ENCODE data around the gene LFNG.
"Not testable (repeated sequence)": the region's sequence is repeated elsewhere in the genome, so short reads cannot be mapped to it uniquely, and the experiment has no call there.

The LFNG gene

GRCh38 chr7:2551418-2551817 lies 31.8 kb downstream of the LFNG start:
- no peak for DNase-seq

GRCh38 chr7:2553108-2553507 lies 33.5 kb downstream of the LFNG start:
- DNase-seq = no peak

GRCh38 chr7:2553831-2554581 lies 34.4 kb downstream of the LFNG start:
- no peak for DNase-seq

DNA sequence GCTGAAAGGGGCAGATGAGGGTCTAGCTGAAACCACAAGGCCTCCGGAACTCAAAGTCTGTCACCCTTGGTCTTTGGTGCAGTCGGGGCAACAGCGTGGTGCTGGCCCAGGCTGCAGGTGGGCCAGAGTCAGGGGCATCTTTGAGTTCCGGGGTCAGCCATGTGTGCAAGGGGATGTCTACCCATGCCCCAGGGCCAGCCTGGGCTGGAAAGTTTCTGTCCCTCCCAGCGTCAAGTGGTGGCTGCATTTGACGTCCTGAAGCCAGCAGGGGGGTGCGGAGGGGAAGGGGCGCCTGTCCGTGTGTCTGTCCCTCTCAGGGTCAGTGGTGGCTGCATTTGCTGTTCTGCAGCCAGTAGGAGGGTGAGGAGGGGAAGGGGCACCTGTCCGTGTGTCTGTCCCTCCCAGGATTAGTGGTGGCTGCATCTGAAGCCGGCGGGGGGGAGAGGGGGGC lies 35.1 kb downstream of the LFNG start:
- DNase-seq = no peak

- peak; percentile 97 for DNase-seq
Measured at GRCh38 chr7:2555121-2556052, 35.8 kb downstream of the LFNG start, which contains the start of gene BRAT1. BRAT1 (minus strand) TSS chr7:2555524; CDS start chr7:2554431, 1,093 bp downstream.

DNA sequence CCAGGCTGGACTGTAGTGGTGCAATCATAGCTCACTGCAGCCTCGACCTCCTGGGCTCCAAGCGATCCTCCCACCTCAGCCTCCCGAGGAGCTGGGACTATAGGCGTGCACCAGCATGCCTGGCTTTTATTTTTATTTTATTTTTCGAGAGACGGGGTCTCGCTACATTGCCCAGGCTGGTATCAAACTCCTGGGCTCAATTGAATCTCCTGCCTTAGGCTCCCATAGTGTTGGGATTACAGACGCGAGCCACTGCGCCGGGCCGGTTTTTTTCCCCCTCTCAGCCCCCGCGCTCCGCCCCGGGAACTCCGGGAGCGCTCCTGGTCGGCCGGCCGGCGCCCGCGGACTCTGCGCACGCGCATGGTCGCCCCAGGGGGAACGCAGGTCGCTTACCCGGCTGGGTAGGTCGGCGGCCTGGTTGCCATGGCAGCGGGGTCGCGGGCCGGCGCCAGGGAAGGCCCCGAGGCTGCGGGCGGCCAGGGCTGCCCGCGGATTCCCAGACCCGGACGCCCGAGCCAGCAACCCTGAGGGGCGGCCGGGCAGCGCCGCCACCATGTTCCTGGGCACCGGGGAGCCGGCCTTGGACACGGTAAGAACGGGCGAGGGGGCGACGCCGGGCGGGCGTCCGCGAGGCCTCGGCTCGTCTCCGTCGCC lies 39.2 kb downstream of the LFNG start, which contains the start of gene IQCE:
Gene IQCE, plus strand, starts transcription at position 351 of the 654 bp plus-strand sequence. Its CDS starts 203 bp downstream, at position 554.
- DNase-seq = peak; percentile 95

DNA sequence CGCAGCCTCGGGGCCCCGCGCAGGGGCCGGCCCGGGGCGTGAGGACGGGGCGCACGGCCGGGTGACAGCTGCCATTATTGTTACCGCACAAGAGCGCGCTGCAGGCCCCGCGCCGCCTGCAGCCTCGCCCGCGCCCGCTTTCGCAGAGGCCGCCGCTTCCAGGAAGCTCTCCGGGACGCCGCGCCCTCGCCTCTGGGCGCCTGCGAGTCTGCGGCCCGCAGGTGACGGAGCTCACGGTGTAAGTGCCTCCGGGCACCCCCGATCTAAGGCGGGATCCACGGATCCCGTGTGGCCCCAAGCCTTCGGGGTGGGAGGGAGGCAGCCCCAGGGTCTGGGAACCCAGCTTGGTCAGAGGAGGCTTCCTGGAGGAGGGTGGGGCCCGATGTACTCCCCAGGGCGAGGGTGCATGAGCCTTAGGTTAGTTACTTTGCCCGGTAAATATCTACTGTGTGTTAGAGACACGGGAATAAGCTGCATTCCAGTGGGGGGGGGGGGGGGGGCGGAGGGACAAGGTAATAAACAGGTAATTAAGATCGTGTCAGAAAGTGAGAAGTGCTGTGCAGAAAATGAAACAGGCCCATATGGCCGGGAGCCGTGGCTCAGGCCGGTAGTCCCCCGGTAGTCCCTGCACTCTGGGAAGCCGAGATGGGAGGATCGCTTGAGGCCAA lies 39.8 kb downstream of the LFNG start:
- DNase-seq = no peak

GRCh38 chr7:2563955-2564354 lies 44.4 kb downstream of the LFNG start:
- not testable (repeated sequence) for DNase-seq

DNA sequence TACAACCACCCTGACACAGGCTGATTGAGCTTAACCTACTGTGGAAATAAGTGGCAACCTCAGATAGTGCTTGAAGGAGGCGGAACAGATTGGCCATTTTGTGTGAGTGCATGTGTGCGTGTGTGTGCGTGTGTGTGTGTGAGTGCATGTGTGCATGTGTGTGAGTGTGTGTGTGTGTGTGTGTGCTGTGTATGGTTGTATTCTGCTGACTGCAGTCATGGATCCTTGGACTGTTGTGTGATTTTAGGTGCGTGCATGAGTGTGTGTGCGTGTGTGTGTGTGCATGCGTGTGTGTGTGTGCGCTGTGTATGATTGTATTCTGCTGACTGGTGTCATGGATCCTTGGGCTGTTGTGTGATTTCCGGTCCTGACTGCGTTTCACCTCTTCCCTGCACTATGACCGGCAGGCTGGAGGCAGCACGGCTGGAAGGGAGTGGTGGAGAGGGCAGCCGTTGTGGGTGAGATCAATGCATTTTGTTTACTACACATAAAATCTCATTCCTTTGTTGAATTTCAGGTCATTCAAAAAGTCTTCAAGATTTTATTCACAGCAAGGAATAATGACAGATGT lies 45.5 kb downstream of the LFNG start:
- no peak for DNase-seq

DNA sequence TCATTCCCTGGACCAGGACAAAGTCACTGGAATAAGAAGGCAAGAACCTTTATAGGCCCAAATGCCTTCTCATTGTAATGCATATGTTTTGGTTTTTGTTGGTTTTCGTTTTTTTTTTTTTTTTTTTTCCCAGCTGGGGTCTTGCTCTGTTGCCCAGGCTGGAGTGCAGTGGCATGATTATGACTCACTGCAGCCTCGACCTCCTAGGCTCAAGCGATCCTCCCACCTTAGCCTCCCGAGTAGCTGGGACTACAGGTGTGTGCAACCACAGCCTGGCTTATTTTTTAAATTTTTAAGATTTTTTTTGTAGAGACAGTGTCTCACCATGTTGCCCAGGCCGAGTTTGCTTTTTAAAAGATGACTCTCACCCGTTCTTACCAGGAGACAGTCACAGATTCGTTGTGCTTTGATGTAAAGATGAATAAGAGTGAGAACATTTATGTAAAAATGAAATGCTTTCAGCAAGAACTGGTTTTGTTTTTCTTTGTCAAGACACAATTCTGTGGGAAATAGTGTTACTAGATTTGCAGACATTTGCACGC lies 46.8 kb downstream of the LFNG start:
- no peak for DNase-seq

- peak; percentile 66 for DNase-seq
Measured at GRCh38 chr7:2566890-2567678, 47.5 kb downstream of the LFNG start.

- peak; percentile 49 for DNase-seq
Measured at GRCh38 chr7:2567679-2568278, 48.2 kb downstream of the LFNG start.

DNA sequence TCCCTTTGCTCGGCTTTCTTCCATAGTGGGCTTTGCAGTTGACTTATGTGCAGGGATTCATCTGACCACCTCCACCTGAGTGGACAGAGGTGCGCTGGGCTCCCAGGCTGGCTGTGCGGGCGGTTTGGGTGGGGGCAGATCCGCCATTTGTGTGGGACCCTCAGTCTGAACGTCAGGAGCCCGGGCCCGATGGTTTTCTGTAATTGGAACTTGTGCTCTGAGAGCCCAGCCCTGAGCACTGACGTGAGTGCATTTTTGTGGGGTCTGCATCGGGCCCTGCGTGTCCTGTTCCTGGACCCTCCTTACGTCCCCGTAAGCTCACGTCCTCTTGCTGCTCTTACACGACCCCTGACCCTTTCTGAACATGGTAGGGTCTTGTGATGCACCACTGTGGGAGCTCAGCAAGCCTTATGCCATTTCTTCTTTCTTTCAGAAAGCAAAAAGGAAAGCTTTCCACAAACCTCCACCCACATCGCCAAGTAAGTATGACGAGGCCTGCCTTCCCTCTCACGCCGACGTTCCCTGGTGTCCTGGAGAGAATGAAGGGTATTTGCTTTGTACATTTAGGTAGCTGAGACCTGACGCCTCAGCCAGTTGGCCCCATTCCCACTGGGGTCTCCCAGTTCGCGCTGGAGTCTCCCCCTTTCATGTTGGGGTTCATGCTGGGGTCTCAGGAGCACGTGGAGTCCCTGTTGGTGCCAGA lies 49.1 kb downstream of the LFNG start:
- DNase-seq = no peak

GRCh38 chr7:2569421-2569820 lies 49.8 kb downstream of the LFNG start:
- no peak for DNase-seq

GRCh38 chr7:2570021-2570420 lies 50.4 kb downstream of the LFNG start:
- DNase-seq = no peak

DNA sequence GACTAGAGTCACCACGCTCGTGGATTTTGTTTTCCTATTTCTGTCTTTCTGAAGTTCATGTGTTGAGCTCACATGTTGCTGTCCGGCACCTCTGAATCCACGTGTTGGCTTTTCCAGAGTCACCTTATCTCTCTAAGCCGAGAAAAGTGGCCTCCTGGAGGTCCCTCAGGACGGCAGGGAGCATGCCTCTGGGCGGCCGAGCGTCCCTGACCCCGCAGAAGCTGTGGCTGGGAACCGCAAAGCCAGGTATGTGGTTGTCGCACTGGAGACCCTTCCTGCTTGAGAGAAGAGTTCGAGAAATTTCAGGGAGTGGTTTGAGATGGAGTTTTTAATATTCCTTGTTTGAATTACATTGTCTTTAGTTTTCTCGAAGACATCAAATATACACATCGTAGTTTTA lies 51.8 kb downstream of the LFNG start:
- no peak for DNase-seq

- no peak for DNase-seq
Measured at GRCh38 chr7:2572101-2572842, 52.7 kb downstream of the LFNG start.

GRCh38 chr7:2573761-2574160 lies 54.2 kb downstream of the LFNG start:
- no peak for DNase-seq

Data from right hindlimb (tissue), 1 donor.